ENCODE results near the gene PPIP5K1.
"Not testable (repeated sequence)": the region's sequence is repeated elsewhere in the genome, so short reads cannot be mapped to it uniquely, and the experiment has no call there.

The PPIP5K1 gene

DNA sequence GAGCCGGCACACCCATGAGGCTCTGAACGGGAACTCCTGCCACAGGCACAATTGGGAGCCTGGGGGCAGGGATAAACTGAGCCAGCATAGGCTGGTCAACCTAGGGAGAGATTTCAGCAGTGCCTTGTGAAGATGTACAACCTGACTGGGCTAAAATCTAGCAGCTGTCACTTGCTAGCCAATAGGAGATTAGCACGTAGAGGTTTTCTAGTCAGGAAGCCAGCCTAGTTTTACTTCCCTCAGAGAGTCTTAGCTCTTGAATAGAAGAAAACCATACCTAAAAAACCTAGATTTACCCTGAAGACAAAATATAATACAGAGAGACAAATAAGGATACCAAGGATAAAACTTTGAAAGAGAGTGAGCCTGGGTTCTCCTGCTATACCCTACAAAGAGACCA lies 27.3 kb downstream of the PPIP5K1 start:
- H3K27me3 ChIP-seq (ENCODE audit: insufficient read depth, low read length, poor library complexity); H3K27ac ChIP-seq (ENCODE audit: low read length); H3K9me3 ChIP-seq (ENCODE audit: insufficient read depth, low read length, severe bottlenecking); H3K4me2 ChIP-seq (ENCODE audit: insufficient read depth, low read length); DNase-seq; H3K79me2 ChIP-seq (ENCODE audit: insufficient read depth, low read length); H3K9ac ChIP-seq (ENCODE audit: low read depth, low read length); H3K4me3 ChIP-seq (ENCODE audit: low read depth in 1 of 2, low read length in 2 of 2); H2AFZ ChIP-seq (ENCODE audit: low read depth, low read length); ATAC-seq (ENCODE audit: insufficient read depth, low read depth); H3K4me1 ChIP-seq (ENCODE audit: insufficient read depth, low read length); H3K36me3 ChIP-seq (ENCODE audit: insufficient read depth, low read length); H4K20me1 ChIP-seq (ENCODE audit: insufficient read depth, low read length): not testable (repeated sequence)

GRCh38 chr15:43552986-43553385 lies 37.0 kb downstream of the PPIP5K1 start:
- Histone ChIP-seq H3K4me2 (ENCODE audit: insufficient read depth, low read length) (no peak overlapping the region), H3K36me3 (ENCODE audit: insufficient read depth, low read length) (no peaks in the 10 kb centered on the region), H3K9ac (ENCODE audit: low read depth, low read length) (no peak overlapping the region), H3K4me1 (ENCODE audit: insufficient read depth, low read length) (no peaks in the 10 kb centered on the region), H3K9me3 (ENCODE audit: insufficient read depth, low read length, severe bottlenecking) (no peaks in the 10 kb centered on the region), H3K4me3 (ENCODE audit: low read depth in 1 of 2, low read length in 2 of 2) (no peak overlapping the region), H3K79me2 (ENCODE audit: insufficient read depth, low read length) (no peaks in the 10 kb centered on the region), H3K27me3 (ENCODE audit: insufficient read depth, low read length, poor library complexity) (no peaks in the 10 kb centered on the region), H3K27ac (ENCODE audit: low read length) (no peak overlapping the region), H4K20me1 (ENCODE audit: insufficient read depth, low read length) (no peaks in the 10 kb centered on the region), H2AFZ (ENCODE audit: low read depth, low read length) (no peak overlapping the region)
- no peak for ATAC-seq (ENCODE audit: insufficient read depth, low read depth)
- DNase-seq: no peak
- TF ChIP-seq CTCF (IDR thresholded peaks at IDR 0.05; ENCODE audit: borderline replicate concordance, extremely low read depth, low read length, poor library complexity, severe bottlenecking): no peak
- no peak for TF ChIP-seq EZH2 (IDR thresholded peaks at IDR 0.05; ENCODE audit: borderline replicate concordance, low read depth, low read length, severe bottlenecking)

DNA sequence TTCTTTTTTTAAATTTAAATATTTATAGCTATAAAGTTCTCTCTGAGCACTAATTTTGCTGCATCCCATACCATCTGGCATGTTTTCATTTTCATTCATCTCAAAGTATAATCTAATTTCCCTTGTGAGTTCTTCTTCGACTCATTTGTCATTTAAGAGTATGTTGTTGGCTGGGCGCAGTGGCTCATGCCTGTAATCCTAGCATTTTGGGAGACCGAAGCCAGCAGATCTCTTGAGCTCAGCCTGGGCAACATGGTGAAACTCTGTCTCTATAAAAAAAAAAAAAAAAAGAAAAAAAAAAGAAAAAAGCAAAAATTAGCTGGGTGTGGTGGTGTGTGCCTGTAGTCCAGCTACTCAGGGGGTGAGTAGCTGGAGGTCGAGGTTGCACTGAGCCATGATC lies 37.8 kb downstream of the PPIP5K1 start:
- Histone ChIP-seq H3K79me2 (ENCODE audit: insufficient read depth, low read length) (no peaks in the 10 kb centered on the region), H3K36me3 (ENCODE audit: insufficient read depth, low read length) (no peaks in the 10 kb centered on the region), H3K9ac (ENCODE audit: low read depth, low read length) (no peak overlapping the region), H2AFZ (ENCODE audit: low read depth, low read length) (no peak overlapping the region), H3K27me3 (ENCODE audit: insufficient read depth, low read length, poor library complexity) (no peaks in the 10 kb centered on the region), H3K27ac (ENCODE audit: low read length) (no peak overlapping the region), H3K4me3 (ENCODE audit: low read depth in 1 of 2, low read length in 2 of 2) (no peak overlapping the region), H4K20me1 (ENCODE audit: insufficient read depth, low read length) (no peaks in the 10 kb centered on the region), H3K9me3 (ENCODE audit: insufficient read depth, low read length, severe bottlenecking) (no peaks in the 10 kb centered on the region), H3K4me1 (ENCODE audit: insufficient read depth, low read length) (no peaks in the 10 kb centered on the region), H3K4me2 (ENCODE audit: insufficient read depth, low read length) (no peak overlapping the region)
- TF ChIP-seq EZH2 (IDR thresholded peaks at IDR 0.05; ENCODE audit: borderline replicate concordance, low read depth, low read length, severe bottlenecking) (no peak), CTCF (IDR thresholded peaks at IDR 0.05; ENCODE audit: borderline replicate concordance, extremely low read depth, low read length, poor library complexity, severe bottlenecking) (no peak)
- DNase-seq: no peak
- ATAC-seq (ENCODE audit: insufficient read depth, low read depth): no peak

DNA sequence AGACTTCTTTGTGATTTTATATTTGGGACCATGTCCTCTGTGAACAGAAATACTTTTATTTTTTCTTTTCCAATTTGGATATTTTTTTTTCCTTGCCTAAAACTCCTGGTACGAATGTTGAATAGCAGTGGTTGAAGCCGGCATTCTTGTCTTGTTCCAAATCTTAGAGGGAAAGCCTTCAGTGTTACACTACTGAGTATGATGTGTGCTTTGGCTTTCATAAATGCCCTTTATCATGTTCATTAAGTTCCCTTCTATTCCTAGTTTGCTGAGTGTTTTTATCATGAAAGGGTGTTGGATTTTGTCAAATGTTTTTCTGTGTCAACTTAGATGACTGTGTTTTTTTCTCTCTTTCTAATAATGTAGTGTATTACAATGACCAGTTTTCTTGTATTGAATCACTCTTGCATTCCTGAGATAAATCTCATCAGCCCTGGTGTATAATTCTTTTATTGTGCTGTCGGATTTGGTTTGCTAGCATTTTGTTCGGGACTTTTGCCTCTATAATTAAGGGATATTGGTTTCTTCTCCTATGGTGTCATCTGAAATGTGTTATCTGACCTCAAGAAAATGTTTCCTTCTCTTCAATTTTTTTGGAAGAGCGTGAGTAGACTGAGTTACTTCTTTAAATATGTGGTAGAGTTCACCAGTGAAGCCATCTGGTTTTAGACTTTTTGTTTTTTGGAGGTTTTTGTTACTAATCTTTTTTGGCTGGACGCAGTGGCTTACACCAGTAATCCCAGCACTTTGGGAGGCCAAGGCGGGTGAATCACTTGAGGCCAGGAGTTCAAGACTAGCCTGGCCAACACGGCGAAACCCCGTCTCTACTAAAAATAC lies 39.3 kb downstream of the PPIP5K1 start:
- ATAC-seq (ENCODE audit: insufficient read depth, low read depth): no peak
- Histone ChIP-seq H2AFZ (ENCODE audit: low read depth, low read length) (no peak overlapping the region), H3K9me3 (ENCODE audit: insufficient read depth, low read length, severe bottlenecking) (no peaks in the 10 kb centered on the region), H3K27ac (ENCODE audit: low read length) (no peak overlapping the region), H3K4me1 (ENCODE audit: insufficient read depth, low read length) (no peaks in the 10 kb centered on the region), H3K36me3 (ENCODE audit: insufficient read depth, low read length) (no peaks in the 10 kb centered on the region), H3K9ac (ENCODE audit: low read depth, low read length) (no peak overlapping the region), H3K79me2 (ENCODE audit: insufficient read depth, low read length) (no peaks in the 10 kb centered on the region), H3K4me3 (ENCODE audit: low read depth in 1 of 2, low read length in 2 of 2) (no peak overlapping the region), H3K4me2 (ENCODE audit: insufficient read depth, low read length) (no peak overlapping the region), H3K27me3 (ENCODE audit: insufficient read depth, low read length, poor library complexity) (no peaks in the 10 kb centered on the region), H4K20me1 (ENCODE audit: insufficient read depth, low read length) (no peaks in the 10 kb centered on the region)
- no peak for DNase-seq
- no peak for TF ChIP-seq EZH2 (IDR thresholded peaks at IDR 0.05; ENCODE audit: borderline replicate concordance, low read depth, low read length, severe bottlenecking)
- TF ChIP-seq CTCF (IDR thresholded peaks at IDR 0.05; ENCODE audit: borderline replicate concordance, extremely low read depth, low read length, poor library complexity, severe bottlenecking): no peak

All from DND-41 (cell line).